Measurements from ENCODE around the gene LPO.

- TF ChIP-seq, protein P1, sequence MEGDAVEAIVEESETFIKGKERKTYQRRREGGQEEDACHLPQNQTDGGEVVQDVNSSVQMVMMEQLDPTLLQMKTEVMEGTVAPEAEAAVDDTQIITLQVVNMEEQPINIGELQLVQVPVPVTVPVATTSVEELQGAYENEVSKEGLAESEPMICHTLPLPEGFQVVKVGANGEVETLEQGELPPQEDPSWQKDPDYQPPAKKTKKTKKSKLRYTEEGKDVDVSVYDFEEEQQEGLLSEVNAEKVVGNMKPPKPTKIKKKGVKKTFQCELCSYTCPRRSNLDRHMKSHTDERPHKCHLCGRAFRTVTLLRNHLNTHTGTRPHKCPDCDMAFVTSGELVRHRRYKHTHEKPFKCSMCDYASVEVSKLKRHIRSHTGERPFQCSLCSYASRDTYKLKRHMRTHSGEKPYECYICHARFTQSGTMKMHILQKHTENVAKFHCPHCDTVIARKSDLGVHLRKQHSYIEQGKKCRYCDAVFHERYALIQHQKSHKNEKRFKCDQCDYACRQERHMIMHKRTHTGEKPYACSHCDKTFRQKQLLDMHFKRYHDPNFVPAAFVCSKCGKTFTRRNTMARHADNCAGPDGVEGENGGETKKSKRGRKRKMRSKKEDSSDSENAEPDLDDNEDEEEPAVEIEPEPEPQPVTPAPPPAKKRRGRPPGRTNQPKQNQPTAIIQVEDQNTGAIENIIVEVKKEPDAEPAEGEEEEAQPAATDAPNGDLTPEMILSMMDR (IDR thresholded peaks at IDR 0.05): no peak
- TF ChIP-seq POLR2A (IDR thresholded peaks at IDR 0.05): no peak
Measured at GRCh38 chr17:58238147-58238634, at the start of gene LPO.
